ENCODE results near the gene AHNAK2. TPM values are rescaled to one million over a fixed set of nuclear protein-coding genes. Genes with fewer than 3 reads are reported as not detected.

Gene AHNAK2
- polyA plus RNA-seq, 1 donor = 12.7 TPM

- no peak for DNase-seq (ENCODE audit: low read depth)
Measured at GRCh38 chr14:104986487-104987164, 8.5 kb upstream of the AHNAK2 start.

DNA sequence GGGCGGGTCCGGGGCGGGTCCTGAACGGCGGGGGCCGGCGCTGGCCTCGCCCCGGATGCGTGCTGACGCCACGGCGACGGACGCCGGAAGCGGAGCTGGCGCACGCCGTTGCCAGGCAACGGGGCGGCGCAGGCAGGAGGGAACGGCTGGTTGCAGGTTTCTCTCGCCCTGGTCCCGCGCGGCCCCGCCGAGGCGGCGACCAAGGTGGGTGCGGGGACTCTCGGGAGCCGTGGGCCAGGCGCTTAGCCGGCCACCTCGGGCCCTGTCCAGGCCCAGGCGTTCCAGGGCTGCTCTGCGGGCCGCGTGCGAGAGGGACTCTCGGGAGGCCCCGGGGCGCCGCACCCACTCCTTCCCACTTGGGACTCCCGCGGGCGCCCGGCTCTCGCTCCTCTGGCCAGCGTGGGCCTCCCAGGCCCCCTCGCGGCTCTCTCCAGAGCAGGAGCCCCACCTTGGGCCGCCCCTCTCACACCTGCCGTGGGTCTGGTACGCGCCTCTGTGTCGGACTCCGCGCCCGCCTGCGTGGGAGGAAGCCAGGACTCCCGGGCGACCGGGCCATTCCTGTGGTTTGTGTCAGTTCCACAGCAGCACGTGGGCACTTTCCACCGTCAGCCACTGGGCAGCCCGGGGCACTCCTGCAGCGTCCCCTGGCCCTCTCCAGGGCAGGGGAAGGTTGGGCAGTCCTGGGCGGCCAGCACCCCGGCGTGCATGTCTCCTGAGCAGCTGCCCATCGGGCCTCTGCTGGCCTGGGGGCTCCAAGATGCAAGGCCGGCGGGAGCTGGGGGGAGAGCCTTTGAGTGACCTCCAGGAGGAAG is 7.7 kb upstream of the AHNAK2 start, which contains the start of gene CLBA1:
TSS of gene CLBA1 (plus strand) at position 114 of the 812 bp plus-strand sequence. CDS start at position 758, 644 bp downstream.
- peak; percentile 84 for DNase-seq (ENCODE audit: low read depth)

DNA sequence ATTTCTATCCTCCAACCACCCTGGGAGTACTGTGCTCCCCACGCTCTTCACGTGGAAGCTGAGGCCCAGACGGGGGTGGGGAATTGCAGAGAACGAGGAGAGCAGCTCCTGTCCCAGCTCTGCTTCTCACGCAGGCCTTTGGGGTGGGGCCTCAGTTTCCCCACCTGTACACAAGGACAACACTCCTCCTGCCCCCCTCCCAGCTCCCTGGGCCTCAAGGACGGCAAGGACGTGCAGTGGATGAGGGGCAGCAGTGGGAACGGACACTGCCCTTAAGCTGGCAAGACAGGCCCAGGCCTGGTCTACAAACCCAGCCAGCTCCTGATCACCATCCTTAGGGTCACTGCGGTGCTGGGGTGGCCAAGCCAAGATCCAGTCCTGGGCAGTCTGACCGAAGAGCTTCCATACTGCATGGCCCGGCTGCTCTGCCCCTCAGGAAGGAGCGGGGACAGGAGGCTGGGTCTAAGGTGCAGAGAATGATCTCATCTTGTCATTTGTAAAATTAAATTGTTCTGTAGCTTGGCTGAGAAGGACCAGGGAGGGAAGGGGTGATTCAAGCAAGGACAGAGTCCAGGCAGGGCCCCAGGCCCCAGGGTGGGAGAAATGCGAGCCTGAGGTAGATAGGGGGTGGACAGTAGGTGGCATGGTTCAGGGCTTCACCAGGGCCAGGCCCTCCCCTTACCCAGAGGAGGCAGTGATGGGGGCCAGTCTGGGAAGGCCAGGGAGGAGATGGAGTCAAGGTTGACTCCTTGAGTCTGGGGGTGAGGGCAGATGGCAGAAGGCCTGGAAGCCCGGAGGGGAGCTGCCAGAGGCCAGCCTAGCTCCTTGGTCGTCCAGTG is 6.1 kb upstream of the AHNAK2 start:
- DNase-seq (ENCODE audit: low read depth) = no peak

GRCh38 chr14:104983231-104983721 is 5.1 kb upstream of the AHNAK2 start:
- no peak for DNase-seq (ENCODE audit: low read depth)

DNA sequence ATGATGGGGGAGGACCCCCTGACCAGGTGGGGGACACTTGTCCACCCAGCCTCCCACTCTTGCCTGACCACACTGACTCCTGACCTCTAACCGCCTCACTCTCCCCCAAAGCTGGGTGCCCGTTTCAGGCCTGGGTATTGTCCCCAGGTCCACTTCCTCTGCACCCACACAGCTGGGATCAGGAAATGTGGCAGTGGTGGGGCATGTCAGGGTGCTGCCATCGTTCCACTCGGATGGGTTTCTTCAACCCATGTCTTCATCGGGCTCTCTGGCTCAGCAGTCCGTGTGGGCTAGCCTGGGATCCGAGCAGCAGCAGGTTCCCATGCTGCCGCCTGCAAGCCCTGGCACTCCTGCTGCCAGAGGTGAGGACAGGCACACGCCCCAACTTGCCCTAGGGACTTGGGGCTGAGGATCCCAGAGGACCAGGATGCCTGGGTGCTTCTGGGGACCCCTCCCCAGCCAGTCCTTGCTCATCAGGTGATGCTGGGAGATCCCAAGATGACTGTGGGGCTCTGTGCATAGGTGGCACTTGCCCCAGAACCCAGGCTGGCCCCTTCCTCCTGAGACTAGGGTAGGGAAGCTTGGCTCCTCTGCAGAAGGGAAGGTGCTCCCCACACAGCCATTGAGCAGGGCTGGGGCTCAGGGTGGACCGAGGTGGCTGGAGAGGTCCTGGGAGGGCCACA is 4.5 kb upstream of the AHNAK2 start:
- DNase-seq (ENCODE audit: low read depth) = no peak

- no peak for DNase-seq (ENCODE audit: low read depth)
Measured at GRCh38 chr14:104981699-104982541, 3.7 kb upstream of the AHNAK2 start.

DNA sequence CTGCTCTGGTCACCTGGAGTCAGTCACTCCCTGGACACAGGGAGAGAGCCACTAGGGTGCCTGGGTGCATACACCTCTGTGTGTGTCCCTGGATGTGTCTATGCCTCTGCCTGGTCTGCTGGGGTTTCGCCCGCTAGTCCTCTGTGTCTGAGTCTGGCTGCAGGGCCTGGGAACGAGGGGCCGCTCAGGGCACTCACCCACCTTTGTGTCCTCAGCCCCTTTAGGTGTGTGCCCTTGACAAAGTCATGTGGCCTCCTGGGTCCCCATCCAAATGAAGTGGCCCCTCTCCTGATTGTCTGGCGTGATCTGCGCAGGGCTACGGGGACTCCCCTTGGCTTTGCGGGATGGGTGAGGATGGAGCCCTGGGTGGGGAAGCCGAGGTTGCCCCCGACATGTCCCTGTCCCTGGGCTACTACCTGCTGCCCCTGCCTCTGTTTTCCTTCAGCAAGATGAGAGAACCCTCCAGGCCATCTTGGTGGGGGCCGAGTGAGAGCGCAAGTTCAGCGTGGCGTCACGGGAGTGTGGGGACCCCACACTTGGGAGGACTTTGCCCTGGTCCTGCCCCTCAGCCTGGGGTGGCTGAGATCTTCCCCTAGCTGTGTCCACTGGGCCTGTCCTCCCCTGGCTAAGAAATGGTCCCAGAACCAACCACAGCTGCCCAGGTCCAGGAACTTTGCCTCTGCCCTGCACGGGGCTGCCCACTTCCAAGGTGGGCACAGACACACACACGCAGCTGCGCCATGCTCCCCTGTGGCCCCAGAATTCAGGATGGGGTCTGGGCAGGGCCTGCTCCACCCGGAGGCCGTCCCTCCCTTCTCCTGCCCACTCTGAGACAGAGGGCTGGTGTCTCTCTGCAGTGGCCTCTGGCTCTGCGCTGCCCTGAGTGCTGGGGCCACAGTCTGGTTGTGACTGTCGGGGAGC is 2.7 kb upstream of the AHNAK2 start:
- no peak for DNase-seq (ENCODE audit: low read depth)

- DNase-seq (ENCODE audit: low read depth) = no peak
Measured at GRCh38 chr14:104979758-104980610, 1.8 kb upstream of the AHNAK2 start.

GRCh38 chr14:104978746-104979691 is 845 bp upstream of the AHNAK2 start:
- no peak for DNase-seq (ENCODE audit: low read depth)

DNA sequence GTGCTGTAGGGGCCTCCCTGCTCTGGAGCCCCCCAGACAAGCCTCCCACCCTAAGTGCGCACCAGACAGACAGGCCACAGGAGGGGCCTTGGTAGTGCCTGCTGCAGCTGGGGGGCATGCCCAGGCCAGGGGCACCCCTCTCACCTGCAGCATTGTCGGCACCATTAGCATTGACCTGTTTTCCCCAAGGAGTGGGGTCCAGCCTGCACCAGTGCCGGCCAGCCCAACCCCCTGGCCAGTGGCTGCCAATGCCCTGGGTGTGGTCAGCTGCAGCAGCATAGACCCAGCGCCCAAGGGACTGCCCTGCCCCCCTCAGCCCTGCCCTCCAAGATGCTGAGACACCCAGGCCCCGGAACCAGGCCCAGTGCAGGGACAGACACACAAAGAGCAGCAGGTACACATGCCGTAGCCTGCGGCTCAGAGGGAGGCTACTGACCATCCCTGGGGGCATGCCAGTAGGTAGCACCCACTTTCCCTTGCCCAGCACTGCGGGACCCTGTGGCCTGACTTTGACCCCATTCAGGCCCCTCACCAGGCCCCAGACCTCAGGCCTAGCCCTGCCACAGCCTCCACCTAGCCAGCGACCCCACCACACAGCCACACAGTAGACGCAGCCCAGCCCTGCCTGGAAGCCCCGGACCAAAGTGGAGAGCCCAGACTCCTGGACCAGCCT is 1.0 kb downstream of the AHNAK2 start:
- DNase-seq (ENCODE audit: low read depth) = no peak

DNA sequence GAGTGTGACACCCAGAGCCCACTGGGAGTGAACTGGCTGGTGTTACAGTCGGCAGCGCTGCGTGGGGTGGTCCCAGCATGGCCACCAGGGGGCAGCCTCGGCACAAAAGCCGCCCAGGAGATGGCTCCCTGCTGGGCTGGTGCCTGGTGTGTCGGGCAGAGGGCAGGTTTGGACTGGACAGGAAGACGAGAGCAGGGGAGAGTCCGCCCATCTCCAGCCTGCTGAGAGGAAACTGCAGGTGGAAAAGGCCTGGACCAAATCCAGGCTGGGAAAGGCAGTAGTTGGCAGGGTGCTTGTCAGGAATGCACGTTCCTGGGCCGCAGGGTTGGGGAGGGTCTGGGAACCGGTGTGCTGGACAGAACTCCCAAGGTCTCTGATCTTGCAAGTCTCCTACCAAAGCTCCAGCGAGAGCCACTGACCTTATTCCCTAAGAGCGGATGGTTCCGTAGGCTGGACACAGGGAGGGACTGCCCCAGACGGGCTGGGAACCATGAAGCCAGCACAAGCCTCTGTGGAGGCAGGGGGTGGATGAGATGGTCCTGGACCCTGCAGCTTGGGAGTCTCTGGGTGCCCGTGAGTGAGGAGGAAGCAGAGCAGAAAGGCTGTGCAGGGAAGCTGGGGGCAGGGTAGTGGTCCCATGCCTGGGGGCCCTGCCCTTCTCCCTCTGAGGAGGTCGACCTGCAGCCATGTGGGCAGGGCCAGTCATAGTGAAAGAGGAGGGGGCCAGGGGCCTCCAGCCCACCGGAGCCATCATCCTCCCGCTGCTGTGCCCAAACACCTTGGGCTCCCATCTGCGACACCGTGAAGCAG is 1.8 kb downstream of the AHNAK2 start:
- DNase-seq (ENCODE audit: low read depth) = no peak

DNA sequence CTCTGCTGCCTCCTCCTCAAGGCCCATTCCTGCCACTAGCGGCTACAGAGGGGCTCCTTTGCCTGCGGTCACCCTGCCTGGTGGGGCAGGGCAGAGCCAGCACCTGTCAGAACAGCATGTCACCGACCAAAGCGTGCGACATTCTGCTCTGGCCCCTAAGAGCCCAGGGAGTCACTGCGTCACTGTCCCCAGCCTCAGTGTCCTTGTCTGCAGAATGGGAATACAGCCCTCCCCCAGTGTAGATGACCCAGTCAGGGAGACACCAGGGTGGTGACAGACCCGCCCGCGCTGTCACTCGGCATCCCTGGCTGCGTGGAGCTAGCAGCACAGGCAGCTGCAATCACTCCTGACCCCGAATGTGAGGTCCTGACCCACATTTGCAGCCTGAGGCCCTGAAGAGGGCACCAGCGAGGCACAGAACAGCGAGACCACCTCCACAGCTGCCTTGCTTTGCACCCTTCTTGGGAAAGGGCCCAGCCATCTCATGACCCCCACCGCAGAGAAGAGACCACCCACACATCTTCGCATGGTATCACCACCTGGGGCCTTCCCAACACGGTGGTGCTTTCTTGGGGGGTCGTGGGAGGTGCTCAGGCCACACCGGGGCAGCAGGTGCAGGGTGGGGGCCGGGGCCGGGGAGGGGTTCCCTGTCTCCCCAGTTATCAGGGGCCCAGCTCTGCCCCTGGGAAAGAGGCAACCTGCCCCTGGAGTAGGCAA is 2.5 kb downstream of the AHNAK2 start:
- no peak for DNase-seq (ENCODE audit: low read depth)

DNA sequence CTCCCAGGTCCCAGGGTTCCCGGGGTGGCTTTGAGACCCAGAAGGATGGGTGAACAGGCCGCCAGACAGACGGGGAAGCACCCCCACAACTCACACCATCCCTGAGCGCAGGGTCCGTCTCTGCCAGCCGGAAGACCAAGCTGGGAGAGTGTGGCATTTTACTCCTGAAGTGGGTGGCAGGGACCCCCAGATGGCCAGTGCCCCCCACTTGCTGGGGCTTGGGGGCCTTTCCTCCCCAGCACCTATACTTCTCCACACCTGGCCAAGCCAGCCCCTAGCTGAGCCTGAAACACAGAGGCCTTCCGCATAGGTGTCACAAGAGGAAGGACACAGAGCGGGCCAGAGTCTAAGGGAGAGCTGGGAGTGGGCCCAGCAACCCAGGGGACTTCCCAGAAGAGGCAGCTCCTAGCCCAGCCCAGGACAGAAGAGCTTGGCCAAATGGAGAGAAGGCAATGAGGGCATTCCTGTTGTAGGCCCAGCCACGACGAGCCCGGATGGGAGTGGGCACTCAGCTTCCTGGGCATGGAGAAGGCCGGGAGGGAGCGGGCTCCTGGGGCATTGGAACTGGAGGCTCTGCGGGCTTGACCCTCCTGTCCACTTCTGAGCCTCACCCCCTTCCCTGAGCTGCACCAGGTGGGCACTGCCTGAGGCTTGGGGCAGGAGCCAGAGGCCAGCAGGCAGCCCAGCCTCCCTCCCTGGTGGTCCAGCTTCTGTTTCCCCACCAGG is 3.3 kb downstream of the AHNAK2 start:
- no peak for DNase-seq (ENCODE audit: low read depth)

DNA sequence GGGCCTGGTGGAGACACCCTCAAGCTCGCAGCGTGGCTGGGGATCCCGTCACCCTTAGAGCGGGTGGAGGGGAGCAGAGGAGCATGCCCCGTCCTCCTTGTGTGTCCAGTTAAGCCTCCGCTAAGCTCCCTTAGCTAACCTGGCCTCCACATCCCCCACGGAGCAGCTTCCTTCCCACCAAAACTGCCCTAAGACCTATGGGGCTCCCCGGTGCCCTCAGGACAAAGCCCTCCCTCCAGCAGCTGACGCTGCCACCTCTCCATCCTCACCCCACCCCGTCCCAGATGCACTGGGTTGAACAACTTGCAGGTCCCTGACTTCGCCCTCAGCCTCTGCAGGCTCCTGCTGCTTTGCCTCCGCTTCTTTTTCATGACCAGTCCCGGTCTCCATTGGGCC is 4.0 kb downstream of the AHNAK2 start:
- no peak for DNase-seq (ENCODE audit: low read depth)
